ENCODE results near the gene SLC5A3.

DNA sequence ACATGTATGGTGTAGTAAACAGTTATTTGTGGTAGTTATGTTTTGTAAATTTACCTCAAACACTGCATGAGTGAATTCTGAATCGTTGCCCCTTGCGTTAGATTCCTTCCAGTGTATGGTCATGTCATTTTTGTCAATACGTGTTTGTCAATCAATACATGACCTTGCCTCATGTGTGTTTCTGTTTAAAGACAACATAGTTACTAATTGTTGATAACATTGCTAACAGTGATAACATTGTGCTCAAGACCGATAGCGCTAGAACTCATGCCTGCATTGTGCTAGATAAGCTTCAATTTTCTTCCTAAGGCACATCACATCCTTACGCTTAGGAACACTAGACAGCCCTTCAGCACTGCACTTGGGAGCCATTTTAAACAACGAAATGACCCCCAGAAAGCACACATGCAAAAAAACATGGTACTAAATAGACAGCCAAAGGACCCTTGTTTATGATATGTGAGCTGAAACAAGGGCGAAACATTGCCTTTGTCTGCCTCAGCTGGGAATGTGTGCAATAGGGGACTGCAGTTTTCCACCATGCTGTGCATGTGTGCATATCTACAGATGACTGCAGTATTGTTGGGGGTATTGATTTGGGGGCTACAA lies 37.3 kb downstream of the SLC5A3 start:
- TF ChIP-seq, protein P1, sequence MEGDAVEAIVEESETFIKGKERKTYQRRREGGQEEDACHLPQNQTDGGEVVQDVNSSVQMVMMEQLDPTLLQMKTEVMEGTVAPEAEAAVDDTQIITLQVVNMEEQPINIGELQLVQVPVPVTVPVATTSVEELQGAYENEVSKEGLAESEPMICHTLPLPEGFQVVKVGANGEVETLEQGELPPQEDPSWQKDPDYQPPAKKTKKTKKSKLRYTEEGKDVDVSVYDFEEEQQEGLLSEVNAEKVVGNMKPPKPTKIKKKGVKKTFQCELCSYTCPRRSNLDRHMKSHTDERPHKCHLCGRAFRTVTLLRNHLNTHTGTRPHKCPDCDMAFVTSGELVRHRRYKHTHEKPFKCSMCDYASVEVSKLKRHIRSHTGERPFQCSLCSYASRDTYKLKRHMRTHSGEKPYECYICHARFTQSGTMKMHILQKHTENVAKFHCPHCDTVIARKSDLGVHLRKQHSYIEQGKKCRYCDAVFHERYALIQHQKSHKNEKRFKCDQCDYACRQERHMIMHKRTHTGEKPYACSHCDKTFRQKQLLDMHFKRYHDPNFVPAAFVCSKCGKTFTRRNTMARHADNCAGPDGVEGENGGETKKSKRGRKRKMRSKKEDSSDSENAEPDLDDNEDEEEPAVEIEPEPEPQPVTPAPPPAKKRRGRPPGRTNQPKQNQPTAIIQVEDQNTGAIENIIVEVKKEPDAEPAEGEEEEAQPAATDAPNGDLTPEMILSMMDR (IDR thresholded peaks at IDR 0.05) = no peak
- no peak for TF ChIP-seq ZFX (IDR thresholded peaks at IDR 0.05; ENCODE audit: borderline replicate concordance)
